ENCODE data around the gene CMPK1. TPM values are rescaled to one million over a fixed set of nuclear protein-coding genes. Genes with fewer than 3 reads are reported as not detected.

Gene CMPK1
- total RNA-seq, 1 experiment from 2014 or later: 36.3 TPM

- TF ChIP-seq TEAD1 (CRISPR knock-in tag; IDR thresholded peaks at IDR 0.05): no peak
- TF ChIP-seq FOXJ3 (CRISPR knock-in tag; IDR thresholded peaks at IDR 0.05; ENCODE audit: borderline replicate concordance): no peak
- no peak for TF ChIP-seq ATF2 (CRISPR knock-in tag; IDR thresholded peaks at IDR 0.05; ENCODE audit: borderline replicate concordance, low read depth)
- TF ChIP-seq ZMAT4 (CRISPR knock-in tag; IDR thresholded peaks at IDR 0.05): no peak
- no peak for TF ChIP-seq FOXK1 (CRISPR knock-in tag; IDR thresholded peaks at IDR 0.05)
- TF ChIP-seq RORB (CRISPR knock-in tag; IDR thresholded peaks at IDR 0.05): no peak
- no peak for TF ChIP-seq GABPB1 (CRISPR knock-in tag; IDR thresholded peaks at IDR 0.05)
- no peak for TF ChIP-seq FOXP4 (CRISPR knock-in tag; IDR thresholded peaks at IDR 0.05)
- no peak for TF ChIP-seq ZNF396 (CRISPR knock-in tag; IDR thresholded peaks at IDR 0.05; ENCODE audit: borderline replicate concordance)
Observed at GRCh38 chr1:47334765-47335435, 1.3 kb downstream of the CMPK1 start (continued).

- no peak overlapping the region for H3K4me3 Mint-ChIP-seq
- CTCF ChIA-PET: interaction anchor here (1.2 to 1.9 kb wide), 3 partner anchors 87 to 158 kb away, joined by 4 to 6 read pairs (median 5); partner anchors contain the start of gene FOXD2
- peaks cover 11% of the 10 kb centered on the region for H3K4me1 Mint-ChIP-seq
- TF ChIP-seq ZNF263 (CRISPR knock-in tag; IDR thresholded peaks at IDR 0.05; ENCODE audit: low read depth) (no peak), FOXP4 (CRISPR knock-in tag; IDR thresholded peaks at IDR 0.05) (no peak), SOX15 (CRISPR knock-in tag; IDR thresholded peaks at IDR 0.05) (no peak), AR (CRISPR knock-in tag; IDR thresholded peaks at IDR 0.05) (no peak), ARID4B (CRISPR knock-in tag; IDR thresholded peaks at IDR 0.05; ENCODE audit: borderline replicate concordance) (no peak), NFYB (CRISPR knock-in tag; conservative IDR thresholded peaks at IDR 0.05; ENCODE audit: low read depth) (no peak), CREB1 (CRISPR knock-in tag; IDR thresholded peaks at IDR 0.05) (no peak)
- H3K36me3 Mint-ChIP-seq: no peaks in the 10 kb centered on the region
- no peaks in the 10 kb centered on the region for H3K9me3 Mint-ChIP-seq
- ATAC-seq (no peak), DNase-seq (ENCODE audit: low spot score) (no peak)
- POLR2A ChIA-PET: no interaction called here
- no peak overlapping the region for H3K27ac Mint-ChIP-seq
- H3K27me3 Mint-ChIP-seq (ENCODE audit: low read depth): no peaks in the 10 kb centered on the region
Observed at GRCh38 chr1:47337350-47337749, 3.8 kb downstream of the CMPK1 start.

Data from WTC11 (cell line).